HG02840 (cell line): Measurements from ENCODE around the gene PORCN.
A peak's percentile ranks its signal among the peaks of the same experiment; 100 is the strongest.
"Not testable (repeated sequence)": the region's sequence is repeated elsewhere in the genome, so short reads cannot be mapped to it uniquely, and the experiment has no call there.

Experiments
- ATAC-seq: cut with Tn5 transposase; IDR thresholded peaks from one replicate; pipeline ENCODE4 v1.9.1; 2021; ENCODE audit warnings: mild to moderate bottlenecking, moderate library complexity, moderate number of reproducible peaks; ENCODE audit not compliant: unreplicated experiment, low FRiP score

The PORCN gene

GRCh38 chrX:48509245-48509590, 426 bp downstream of the PORCN start:
- peak; percentile 11 for ATAC-seq

GRCh38 chrX:48509619-48510018, 827 bp downstream of the PORCN start:
- no peak for ATAC-seq

GRCh38 chrX:48511560-48511959, 2.8 kb downstream of the PORCN start:
- ATAC-seq, result no peak

- ATAC-seq, result no peak
Measured at GRCh38 chrX:48512371-48512935, 3.7 kb downstream of the PORCN start.

GRCh38 chrX:48513670-48514069, 4.9 kb downstream of the PORCN start:
- ATAC-seq, result no peak

- no peak for ATAC-seq
Measured at GRCh38 chrX:48514126-48514806, 5.5 kb downstream of the PORCN start.

GRCh38 chrX:48514868-48515460, 6.2 kb downstream of the PORCN start:
- ATAC-seq, result no peak

- ATAC-seq, result no peak
Measured at GRCh38 chrX:48515842-48516241, 7.0 kb downstream of the PORCN start.

GRCh38 chrX:48516285-48516684, 7.5 kb downstream of the PORCN start:
- ATAC-seq, result no peak

GRCh38 chrX:48516987-48517386, 8.2 kb downstream of the PORCN start:
- ATAC-seq, result no peak

GRCh38 chrX:48519481-48519880, 10.7 kb downstream of the PORCN start:
- not testable (repeated sequence) for ATAC-seq

GRCh38 chrX:48520455-48520854, 11.7 kb downstream of the PORCN start:
- ATAC-seq, result no peak

GRCh38 chrX:48520976-48521352, 12.2 kb downstream of the PORCN start:
- ATAC-seq, result no peak

GRCh38 chrX:48521353-48522243, 12.8 kb downstream of the PORCN start, which contains the start of gene EBP:
TSS of gene EBP (plus strand) at chrX:48521808. CDS start at chrX:48523772, 1,964 bp downstream.
- peak; percentile 93 for ATAC-seq

GRCh38 chrX:48522291-48522690, 13.5 kb downstream of the PORCN start:
- ATAC-seq, result no peak

- ATAC-seq, result no peak
Measured at GRCh38 chrX:48523682-48524081, 14.9 kb downstream of the PORCN start.

- not testable (repeated sequence) for ATAC-seq
Measured at GRCh38 chrX:48525853-48526252, 17.1 kb downstream of the PORCN start.

GRCh38 chrX:48530736-48531135, 21.9 kb downstream of the PORCN start:
- ATAC-seq, result no peak

- no peak for ATAC-seq
Measured at GRCh38 chrX:48531358-48531959, 22.7 kb downstream of the PORCN start.

- no peak for ATAC-seq
Measured at GRCh38 chrX:48532161-48532560, 23.4 kb downstream of the PORCN start.

- ATAC-seq, result no peak
Measured at GRCh38 chrX:48533165-48533564, 24.4 kb downstream of the PORCN start.
